Duodenal mucosa (tissue), 2 donors: ENCODE data around the gene DCLK2.

Source experiments
- H3K27ac ChIP-seq: one replicate; pipeline ENCODE4 v1.7.0; 2013; ENCODE audit warnings: low read depth, low read length
- H3K27me3 ChIP-seq, 2 donors: one replicate each; pipeline ENCODE4 v1.7.0; 2013; ENCODE audit warnings: low read length in 2 of 2, control low read depth in 1 of 2; ENCODE audit not compliant: insufficient read depth in 2 of 2, control insufficient read depth in 1 of 2
- H3K36me3 ChIP-seq, 2 donors: one replicate each; pipeline ENCODE4 v1.7.0; 2013; ENCODE audit warnings: low read length in 2 of 2, control low read depth in 1 of 2; ENCODE audit not compliant: insufficient read depth in 2 of 2, control insufficient read depth in 1 of 2
- H3K4me1 ChIP-seq, 2 donors: one replicate each; pipeline ENCODE4 v1.7.0; 2013; ENCODE audit warnings: low read length in 2 of 2, control low read depth in 1 of 2; ENCODE audit not compliant: insufficient read depth in 2 of 2, control insufficient read depth in 1 of 2
- H3K4me3 ChIP-seq, 2 donors: one replicate each; pipeline ENCODE4 v1.7.0; 2013; ENCODE audit warnings: low read length in 2 of 2, low read depth in 1 of 2
- H3K9ac ChIP-seq, 2 donors: one replicate each; pipeline ENCODE4 v1.7.0; 2013; ENCODE audit warnings: low read length in 2 of 2, low read depth in 1 of 2
- H3K9me3 ChIP-seq, 2 donors: one replicate each; pipeline ENCODE4 v1.7.0; 2013; ENCODE audit warnings: low read length in 2 of 2, control low read depth in 1 of 2; ENCODE audit not compliant: control insufficient read depth in 1 of 2

Gene DCLK2

DNA sequence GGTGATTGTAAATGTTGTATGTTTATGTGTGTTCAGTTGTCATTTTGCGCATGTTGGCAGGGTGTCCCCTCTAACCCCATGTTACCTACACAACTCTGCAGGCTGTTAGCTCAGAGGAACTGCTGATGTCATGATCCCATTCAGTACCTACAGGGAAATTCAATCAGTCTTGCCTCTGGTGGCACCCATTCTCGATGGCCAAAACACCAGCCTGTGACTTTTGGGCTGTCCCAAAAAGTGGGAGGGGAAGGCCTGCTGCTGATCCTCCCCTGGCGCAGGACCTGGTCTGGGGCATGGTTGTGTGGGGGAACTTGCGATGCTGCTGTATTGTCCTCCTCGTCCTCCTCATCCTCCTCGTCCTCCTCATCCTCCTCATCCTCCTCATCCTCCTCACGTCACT is 174.5 kb downstream of the DCLK2 start:
- peaks cover 22 to 25% of the 10 kb centered on the region in 2 donors for H3K4me1 ChIP-seq
- H3K4me3 ChIP-seq = no peak overlapping the region
- no peaks in the 10 kb centered on the region for H3K27me3 ChIP-seq
- H3K27ac ChIP-seq = no peak overlapping the region
- H3K9ac ChIP-seq = no peak overlapping the region
- H3K36me3 ChIP-seq = no peaks in the 10 kb centered on the region
- H3K9me3 ChIP-seq = no peaks in the 10 kb centered on the region

- Histone ChIP-seq H3K4me1 (peaks cover 29 to 31% of the 10 kb centered on the region in 2 donors), H3K27ac (no peak overlapping the region), H3K27me3 (no peaks in the 10 kb centered on the region)
Observed at GRCh38 chr4:150253416-150253815, 175.2 kb downstream of the DCLK2 start.

GRCh38 chr4:150253965-150254630 is 175.9 kb downstream of the DCLK2 start:
- Histone ChIP-seq H3K27ac (no peak overlapping the region), H3K9me3 (no peaks in the 10 kb centered on the region), H3K9ac (no peak overlapping the region), H3K4me3 (no peak overlapping the region), H3K36me3 (no peaks in the 10 kb centered on the region), H3K27me3 (no peaks in the 10 kb centered on the region), H3K4me1 (peaks cover 35% of the 10 kb centered on the region in 2 donors)

More at GRCh38 chr4:150253416-150253815, 175.2 kb downstream of the DCLK2 start:
- Histone ChIP-seq H3K9me3 (no peaks in the 10 kb centered on the region), H3K4me3 (no peak overlapping the region), H3K36me3 (no peaks in the 10 kb centered on the region), H3K9ac (no peak overlapping the region)

DNA sequence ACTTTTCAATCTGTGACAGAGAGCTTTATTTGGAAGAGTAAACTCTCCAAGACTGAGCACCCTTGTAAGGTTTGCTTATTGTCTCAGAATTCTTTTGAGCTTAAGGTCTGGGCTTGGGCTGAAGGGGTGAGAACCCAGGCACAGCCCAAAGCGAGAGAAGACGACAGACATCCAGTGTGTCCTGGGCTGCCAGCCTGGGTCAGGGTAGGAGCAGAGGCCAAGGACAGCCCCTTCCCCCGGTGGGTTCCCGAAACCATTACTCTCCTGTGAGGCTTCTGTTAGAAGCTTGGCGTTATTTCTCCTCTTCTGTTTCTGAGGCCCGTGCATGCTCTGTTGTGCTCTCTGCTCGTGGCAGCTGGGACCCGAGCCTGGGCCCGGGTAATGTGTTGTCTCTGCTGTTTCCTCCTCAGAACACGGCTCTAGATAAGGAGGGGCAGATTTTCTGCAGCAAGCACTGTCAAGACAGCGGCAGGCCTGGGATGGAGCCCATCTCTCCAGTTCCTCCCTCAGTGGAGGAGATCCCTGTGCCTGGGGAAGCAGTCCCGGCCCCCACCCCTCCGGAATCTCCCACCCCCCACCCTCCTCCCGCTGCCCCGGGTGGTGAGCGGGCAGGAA is 177.5 kb downstream of the DCLK2 start:
- Histone ChIP-seq H3K27ac (no peak overlapping the region), H3K36me3 (no peaks in the 10 kb centered on the region), H3K9ac (no peak overlapping the region), H3K27me3 (no peaks in the 10 kb centered on the region), H3K4me1 (peaks cover 35% of the 10 kb centered on the region in 2 donors), H3K9me3 (no peaks in the 10 kb centered on the region), H3K4me3 (no peak overlapping the region)

DNA sequence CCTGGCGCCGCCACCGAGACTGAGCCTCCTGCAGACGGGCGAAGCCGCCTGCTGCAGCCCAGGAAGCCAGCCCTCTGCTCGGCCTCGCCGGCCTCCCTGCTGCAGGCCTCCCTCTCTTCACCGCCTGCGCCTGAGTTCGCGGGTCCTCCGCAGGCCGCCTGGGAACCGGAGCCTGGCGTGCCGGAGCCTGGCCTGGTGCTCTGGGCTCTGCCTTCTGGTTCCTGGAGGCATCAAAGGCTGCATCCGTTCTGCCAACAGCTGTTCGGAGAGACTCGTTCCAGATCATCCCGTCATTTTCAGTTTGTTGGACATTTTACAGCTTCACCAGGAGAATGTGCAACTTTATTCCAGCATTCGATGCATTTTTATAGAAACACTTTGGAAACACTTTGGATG is 178.0 kb downstream of the DCLK2 start:
- Histone ChIP-seq H3K4me3 (no peak overlapping the region), H3K9me3 (no peaks in the 10 kb centered on the region), H3K4me1 (peaks cover 35% of the 10 kb centered on the region in 2 donors), H3K9ac (peak overlapping the region in 1 of 2 donors; percentile 7), H3K36me3 (no peaks in the 10 kb centered on the region), H3K27ac (no peak overlapping the region), H3K27me3 (no peaks in the 10 kb centered on the region)

GRCh38 chr4:150256841-150257730 is 178.8 kb downstream of the DCLK2 start:
- Histone ChIP-seq H3K4me3 (peak overlapping the region; percentile 11 to 50), H3K9ac (peak overlapping the region; percentile 7 to 47), H3K9me3 (no peaks in the 10 kb centered on the region), H3K36me3 (no peaks in the 10 kb centered on the region), H3K4me1 (peaks cover 35% of the 10 kb centered on the region in 2 donors), H3K27me3 (no peaks in the 10 kb centered on the region), H3K27ac (peak overlapping the region; percentile 17)

- Histone ChIP-seq H3K36me3 (peaks cover 0 to 4% of the 10 kb centered on the region in 2 donors), H3K9me3 (no peaks in the 10 kb centered on the region), H3K27me3 (no peaks in the 10 kb centered on the region), H3K9ac (no peak overlapping the region), H3K4me1 (peaks cover 35% of the 10 kb centered on the region in 2 donors), H3K4me3 (no peak overlapping the region), H3K27ac (no peak overlapping the region)
Observed at GRCh38 chr4:150258569-150258968, 180.3 kb downstream of the DCLK2 start.

GRCh38 chr4:150259861-150260567 is 181.8 kb downstream of the DCLK2 start:
- Histone ChIP-seq H3K4me3 (no peak overlapping the region), H3K9ac (no peak overlapping the region), H3K36me3 (peaks cover 0 to 4% of the 10 kb centered on the region in 2 donors), H3K4me1 (peaks cover 31 to 35% of the 10 kb centered on the region in 2 donors), H3K27me3 (no peaks in the 10 kb centered on the region), H3K9me3 (no peaks in the 10 kb centered on the region), H3K27ac (no peak overlapping the region)

DNA sequence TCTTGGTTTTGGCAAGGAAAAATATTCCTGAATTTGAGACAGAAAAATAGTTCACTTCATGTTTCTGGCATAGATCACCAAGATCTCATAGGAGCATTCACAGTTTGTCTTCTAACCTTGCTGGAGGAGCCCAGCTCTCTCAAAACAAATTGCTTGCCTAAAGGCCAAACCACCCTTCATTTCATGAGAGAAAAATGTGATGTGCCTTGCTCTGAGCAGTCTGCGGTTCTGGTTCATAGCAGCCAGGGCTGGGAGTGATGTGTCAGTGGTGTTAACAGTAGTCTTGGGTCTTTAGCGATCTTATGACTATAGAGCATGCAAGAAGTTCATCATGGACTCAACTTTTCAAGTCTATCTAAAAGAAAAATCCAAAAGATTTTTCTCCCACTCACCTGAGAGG is 183.3 kb downstream of the DCLK2 start:
- Histone ChIP-seq H3K9ac (no peak overlapping the region), H3K36me3 (peaks cover 3 to 11% of the 10 kb centered on the region in 2 donors), H3K27ac (no peak overlapping the region), H3K4me1 (peaks cover 17 to 20% of the 10 kb centered on the region in 2 donors), H3K9me3 (no peaks in the 10 kb centered on the region), H3K27me3 (no peaks in the 10 kb centered on the region), H3K4me3 (no peak overlapping the region)
